IMR-90 (cell line): ENCODE results near the gene PARP11. TPM values are rescaled to one million over a fixed set of nuclear protein-coding genes. Genes with fewer than 3 reads are reported as not detected.

Source experiments
- ATAC-seq: fragments of 200-7000 bp; cut with Tn5 transposase; 2 replicates; pipeline ENCODE4 v1.9.1; 2020; ENCODE audit warnings: low read depth, mild to moderate bottlenecking, moderate library complexity
- BruUV-seq: library from RNA; stranded (reverse); fragments of 400-500 nt; replicated peaks from 2 replicates; lab custom pipeline; 2021; lab: Mats Ljungman, UMichigan
- CTCF ChIA-PET: fragments of 300-600 bp; formaldehyde crosslinking; extraction: SDS; loops from one replicate; lab custom pipeline; 2021; ENCODE audit warnings: antibody characterized with exemption; lab: Yijun Ruan, JAX
- POLR2A ChIA-PET: fragments of 300-600 bp; sonication (Branson Sonifier 250); formaldehyde crosslinking; loops from one replicate; lab custom pipeline; 2022; ENCODE audit warnings: antibody characterized with exemption; ENCODE audit not compliant: unreplicated experiment; lab: Charles Lee
- DNase-seq: peaks from one replicate; pipeline ENCODE4 v3.0.0; 2013
- H2AFZ ChIP-seq: replicated peaks from 2 replicates; pipeline ENCODE3; 2013; ENCODE audit warnings: low read length, mild to moderate bottlenecking; ENCODE audit not compliant: poor library complexity
- H2AK5ac ChIP-seq: 2 replicates; pipeline ENCODE4 v1.6.1; 2013; ENCODE audit warnings: low read depth, low read length, inconsistent platforms
- H2AK9ac ChIP-seq: replicated peaks from 2 replicates; pipeline ENCODE3; 2013; ENCODE audit warnings: mild to moderate bottlenecking, low read depth, low read length, moderate library complexity; ENCODE audit not compliant: poor library complexity
- H2BK120ac ChIP-seq: 2 replicates; pipeline ENCODE4 v1.6.1; 2013; ENCODE audit warnings: low read depth, low read length, inconsistent platforms
- H2BK15ac ChIP-seq: 3 replicates; pipeline ENCODE4 v1.6.1; 2013; ENCODE audit warnings: low read depth, low read length, inconsistent platforms
- H2BK20ac ChIP-seq: 2 replicates; pipeline ENCODE4 v1.6.1; 2013; ENCODE audit warnings: low read depth, mild to moderate bottlenecking, inconsistent platforms, low read length, moderate library complexity
- H2BK5ac ChIP-seq: 2 replicates; pipeline ENCODE4 v1.6.1; 2013; ENCODE audit warnings: mild to moderate bottlenecking, low read depth, low read length, inconsistent platforms; ENCODE audit not compliant: poor library complexity, severe bottlenecking
- H3K14ac ChIP-seq: replicated peaks from 2 replicates; pipeline ENCODE4 v1.6.1; 2013; ENCODE audit warnings: low read depth, low read length, inconsistent platforms
- H3K18ac ChIP-seq: 2 replicates; pipeline ENCODE4 v1.6.1; 2013; ENCODE audit warnings: low read depth, low read length, control low read depth
- H3K23ac ChIP-seq: 2 replicates; pipeline ENCODE4 v1.6.1; 2013; ENCODE audit warnings: low read depth, low read length, inconsistent platforms
- H3K27ac ChIP-seq: 2 replicates; pipeline ENCODE4 v1.5.1; 2013; ENCODE audit warnings: mild to moderate bottlenecking, control low read depth, low read length; ENCODE audit not compliant: insufficient read depth
- H3K27me3 ChIP-seq: 2 replicates; pipeline ENCODE4 v1.6.1; 2013; ENCODE audit warnings: low read length; ENCODE audit not compliant: control insufficient read depth, insufficient read depth
- H3K36me3 ChIP-seq: 2 replicates; pipeline ENCODE4 v1.6.1; 2013; ENCODE audit warnings: low read length, mixed read lengths; ENCODE audit not compliant: control insufficient read depth, insufficient read depth
- H3K4ac ChIP-seq: 2 replicates; pipeline ENCODE4 v1.6.1; 2013; ENCODE audit warnings: low read depth, low read length, inconsistent platforms
- H3K4me1 ChIP-seq: 2 replicates; pipeline ENCODE4 v1.6.1; 2013; ENCODE audit warnings: low read length, mixed read lengths; ENCODE audit not compliant: control insufficient read depth, insufficient read depth
- H3K4me2 ChIP-seq: 2 replicates; pipeline ENCODE4 v1.6.1; 2013; ENCODE audit warnings: low read depth, mild to moderate bottlenecking, control low read depth, low read length, moderate library complexity
- H3K4me3 ChIP-seq: 2 replicates; pipeline ENCODE4 v1.5.1; 2013; ENCODE audit warnings: low read depth, mild to moderate bottlenecking, control low read depth, low read length, moderate library complexity; ENCODE audit not compliant: insufficient read depth
- H3K56ac ChIP-seq: 2 replicates; pipeline ENCODE4 v1.6.1; 2013; ENCODE audit warnings: low read length, inconsistent platforms; ENCODE audit not compliant: insufficient read depth; ENCODE audit errors: extremely low read depth
- H3K79me1 ChIP-seq, 2 experiments: 2 replicates each; pipeline ENCODE4 v1.6.1; 2013; ENCODE audit warnings: low read length in 2 of 2, inconsistent platforms in 1 of 2, low read depth in 1 of 2
- H3K9ac ChIP-seq: 2 replicates; pipeline ENCODE4 v1.6.1; 2013; ENCODE audit warnings: low read depth, low read length, control low read depth
- H3K9me1 ChIP-seq: 2 replicates; pipeline ENCODE4 v1.6.1; 2013; ENCODE audit warnings: low read length, inconsistent platforms; ENCODE audit not compliant: insufficient read depth
- H3K9me3 ChIP-seq: 2 replicates; pipeline ENCODE4 v1.6.1; 2013; ENCODE audit warnings: low read length; ENCODE audit not compliant: control insufficient read depth, insufficient read depth
- H4K20me1 ChIP-seq: 2 replicates; pipeline ENCODE4 v1.6.1; 2013; ENCODE audit warnings: low read length, inconsistent platforms; ENCODE audit not compliant: insufficient read depth
- H4K5ac ChIP-seq: 2 replicates; pipeline ENCODE4 v1.6.1; 2013; ENCODE audit warnings: mild to moderate bottlenecking, low read depth, low read length, control low read depth
- H4K8ac ChIP-seq, 2 experiments: 2 replicates each; pipeline ENCODE4 v1.6.1; 2013; ENCODE audit warnings: low read depth in 2 of 2, low read length in 2 of 2, control low read depth in 1 of 2, inconsistent platforms in 1 of 2
- H4K91ac ChIP-seq: 2 replicates; pipeline ENCODE4 v1.6.1; 2013; ENCODE audit warnings: low read depth, low read length, inconsistent platforms; ENCODE audit not compliant: insufficient read depth
- CEBPB ChIP-seq: IDR thresholded peaks from 2 replicates; pipeline ENCODE4 v1.6.1; 2012; ENCODE audit warnings: low read depth, low read length, improper control_type of control experiment
- CHD1 ChIP-seq: IDR thresholded peaks from 2 replicates; pipeline ENCODE4 v1.6.1; 2012; ENCODE audit warnings: low read depth, low read length, improper control_type of control experiment
- MAZ ChIP-seq: IDR thresholded peaks from 2 replicates; pipeline ENCODE4 v1.6.1; 2012; ENCODE audit warnings: low read depth, mild to moderate bottlenecking, low read length, improper control_type of control experiment, moderate library complexity, borderline replicate concordance
- WGBS, 2 experiments: methylation state at CpG; one replicate each; pipeline versions ENCODE4 v1.1.5 to v1.1.7; 2013; ENCODE audit warnings: missing lambda C conversion rate in 2 of 2; ENCODE audit not compliant: insufficient read length in 1 of 2; ENCODE audit errors: extremely low coverage in 2 of 2; 5-methylcytosine and 5-hydroxymethylcytosine counted together
- dilution Hi-C: fragments of 300-500 bp; cut with HindIII; formaldehyde crosslinking; loops from one replicate; pipeline ENCODE4 v1.14.3; 2018; ENCODE audit warnings: low sequenced_read_pairs; ENCODE audit not compliant: unreplicated experiment
- in situ Hi-C: fragments of 300-500 bp; cut with MboI; formaldehyde crosslinking; loops from 3 replicates; pipeline ENCODE4 v1.14.3; 2019; ENCODE audit warnings: low sequenced_read_pairs, inconsistent platforms, mixed read lengths
- intact Hi-C: fragments of 100-400 bp; cut with micrococcal nuclease; formaldehyde crosslinking; loops from 2 replicates; pipeline ENCODE4 v1.10.0; 2022
- polyA plus RNA-seq, 3 experiments: library from polyadenylated mRNA; depleted of rRNA; stranded (reverse); fragments of >200 nt; gene quantifications; 2 replicates each; pipeline ENCODE4 v1.2.3, GENCODE V29; 2012; ENCODE audit warnings: low replicate concordance in 1 of 3
- total RNA-seq: library from RNA; depleted of rRNA; stranded (reverse); fragments of >200 nt; gene quantifications from 2 replicates; pipeline ENCODE4 v1.2.3, GENCODE V29; 2012

PARP11 gene
- total and polyA plus RNA-seq, 2 of the 4 experiments (the other 2 are of a cell fraction): 1.8 to 3.0 TPM

DNA sequence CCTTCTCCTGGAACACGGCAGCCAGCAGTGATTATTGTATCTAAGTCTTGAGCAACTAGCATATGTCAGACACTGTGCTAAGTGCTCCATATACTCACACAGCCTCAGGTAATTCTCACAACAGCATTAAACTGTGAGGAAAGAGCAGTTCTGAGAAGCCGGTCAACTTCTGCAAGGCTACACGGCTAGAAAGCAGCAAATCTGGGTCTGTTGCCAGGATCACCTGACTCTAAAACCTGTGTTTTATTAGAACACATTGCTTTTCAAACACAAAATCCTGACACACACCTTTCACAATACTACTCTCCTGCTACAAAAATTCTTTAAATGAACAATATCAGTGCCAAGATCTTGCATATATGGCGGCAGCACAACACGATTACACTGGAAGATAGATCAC, 70.5 kb downstream of the PARP11 start:
- Histone ChIP-seq H2BK5ac (no peak overlapping the region), H2BK15ac (no peak overlapping the region), H3K79me1 (no peaks in the 10 kb centered on the region), H4K91ac (no peak overlapping the region), H3K9me1 (no peaks in the 10 kb centered on the region), H4K8ac (no peak overlapping the region), H3K4me2 (no peak overlapping the region), H3K9ac (no peak overlapping the region), H4K20me1 (no peaks in the 10 kb centered on the region), H2BK20ac (no peak overlapping the region), H3K23ac (no peak overlapping the region), H3K4me3 (no peak overlapping the region), H3K27ac (no peak overlapping the region), H2AFZ (no peak overlapping the region), H3K36me3 (no peaks in the 10 kb centered on the region), H4K5ac (no peak overlapping the region), H3K18ac (no peak overlapping the region), H2AK9ac (no peak overlapping the region), H3K4ac (no peak overlapping the region), H2BK120ac (no peak overlapping the region), H2AK5ac (no peak overlapping the region), H3K27me3 (no peaks in the 10 kb centered on the region), H3K9me3 (no peaks in the 10 kb centered on the region), H3K14ac (no peak overlapping the region), H3K4me1 (no peaks in the 10 kb centered on the region), H3K56ac (no peak overlapping the region)
- CTCF ChIA-PET: interaction anchor here (2.8 kb wide), 1 partner anchor 503 kb away, joined by 22 read pairs; no protein-coding TSS in a partner anchor
- TF ChIP-seq CEBPB (no peak), CHD1 (no peak), MAZ (no peak)
- intact Hi-C loops (no loop called here), dilution Hi-C loops (no loop called here), in situ Hi-C loops (loop anchor here (10.0 kb wide), 1 partner anchor 508 kb away; no protein-coding TSS in a partner anchor)
- no peak for ATAC-seq
- DNase-seq: no peak
- POLR2A ChIA-PET: no interaction called here
- no TSS peak for BruUV-seq
- no CpG with 5 or more reads among the region's 5 CpGs for WGBS, 2 experiments
